ENCODE results near the gene MPIG6B. TPM values are rescaled to one million over a fixed set of nuclear protein-coding genes. Genes with fewer than 3 reads are reported as not detected.

The MPIG6B gene
- total RNA-seq, 4 donors from 2014 or later: not detected

DNA sequence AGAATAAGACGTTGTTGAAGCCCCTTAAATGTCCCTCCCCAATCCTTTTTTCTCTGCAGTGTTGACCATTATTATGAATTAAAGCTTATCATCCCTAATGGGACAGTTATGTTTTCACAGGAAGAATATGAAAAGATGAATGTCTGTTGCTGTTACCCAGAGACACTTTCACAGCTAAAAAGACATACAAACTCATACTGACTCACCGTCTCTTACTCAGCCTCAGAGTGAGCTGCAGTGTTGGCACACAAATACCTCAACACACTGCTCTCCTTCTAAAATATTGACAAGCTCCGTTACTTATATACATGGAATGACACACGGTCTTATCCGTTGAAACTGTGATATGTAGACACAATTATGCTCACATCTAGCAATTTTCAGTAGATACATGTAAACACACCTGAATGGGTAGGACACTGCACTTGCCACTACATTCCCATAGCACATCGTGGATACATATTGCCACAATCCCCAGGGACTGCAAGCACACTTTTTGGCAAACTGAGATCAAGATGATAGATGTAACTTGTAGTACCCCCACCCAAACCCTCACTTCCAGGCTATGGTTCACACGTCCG, 29.7 kb downstream of the MPIG6B start:
- Histone ChIP-seq H3K36me3 (no peaks in the 10 kb centered on the region), H3K27me3 (no peaks in the 10 kb centered on the region)
- WGBS, 2 donors: 59 to 70% methylated on average over 8 of the region's 8 CpGs

DNA sequence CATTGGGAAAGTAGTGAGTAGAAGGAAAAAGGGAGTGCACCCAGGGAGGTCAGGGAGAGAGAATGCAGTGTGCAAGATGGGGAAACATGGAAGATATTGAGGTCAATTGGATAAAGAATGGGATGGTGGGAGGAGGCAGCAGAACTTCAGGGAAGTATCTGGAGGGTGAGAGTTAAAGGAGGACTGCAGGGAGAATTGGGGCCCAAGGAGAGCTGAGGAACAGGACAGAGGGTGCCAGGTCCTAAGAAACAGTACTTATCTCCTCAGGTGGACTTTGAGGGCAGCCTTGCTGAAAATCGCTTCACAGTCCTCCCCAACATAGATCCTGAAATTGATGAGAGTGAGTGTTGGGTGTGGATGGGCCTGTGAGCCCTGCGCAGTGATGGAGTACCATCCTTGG, 35.1 kb downstream of the MPIG6B start:
- no peaks in the 10 kb centered on the region for H3K9me3 ChIP-seq
- H3K36me3 ChIP-seq: peaks cover 0 to 45% (median 0%) of the 10 kb centered on the region in 3 donors
- WGBS, 2 donors: 95 to 96% methylated on average over 2 of the region's 2 CpGs
- no peaks in the 10 kb centered on the region for H3K27me3 ChIP-seq
- H3K27ac ChIP-seq: no peak overlapping the region
- H3K4me3 ChIP-seq: no peak overlapping the region
- no peak for DNase-seq (ENCODE audit: low spot score in 2 of 2)
- peaks cover 0 to 6% (median 0%) of the 10 kb centered on the region in 4 donors for H3K4me1 ChIP-seq
- TF ChIP-seq POLR2A (IDR thresholded peaks at IDR 0.05) (no peak), EP300 (IDR thresholded peaks at IDR 0.05) (no peak)
- TF ChIP-seq, protein P1, sequence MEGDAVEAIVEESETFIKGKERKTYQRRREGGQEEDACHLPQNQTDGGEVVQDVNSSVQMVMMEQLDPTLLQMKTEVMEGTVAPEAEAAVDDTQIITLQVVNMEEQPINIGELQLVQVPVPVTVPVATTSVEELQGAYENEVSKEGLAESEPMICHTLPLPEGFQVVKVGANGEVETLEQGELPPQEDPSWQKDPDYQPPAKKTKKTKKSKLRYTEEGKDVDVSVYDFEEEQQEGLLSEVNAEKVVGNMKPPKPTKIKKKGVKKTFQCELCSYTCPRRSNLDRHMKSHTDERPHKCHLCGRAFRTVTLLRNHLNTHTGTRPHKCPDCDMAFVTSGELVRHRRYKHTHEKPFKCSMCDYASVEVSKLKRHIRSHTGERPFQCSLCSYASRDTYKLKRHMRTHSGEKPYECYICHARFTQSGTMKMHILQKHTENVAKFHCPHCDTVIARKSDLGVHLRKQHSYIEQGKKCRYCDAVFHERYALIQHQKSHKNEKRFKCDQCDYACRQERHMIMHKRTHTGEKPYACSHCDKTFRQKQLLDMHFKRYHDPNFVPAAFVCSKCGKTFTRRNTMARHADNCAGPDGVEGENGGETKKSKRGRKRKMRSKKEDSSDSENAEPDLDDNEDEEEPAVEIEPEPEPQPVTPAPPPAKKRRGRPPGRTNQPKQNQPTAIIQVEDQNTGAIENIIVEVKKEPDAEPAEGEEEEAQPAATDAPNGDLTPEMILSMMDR (IDR thresholded peaks at IDR 0.05): no peak

More for the DNA sequence above, 29.7 kb downstream of the MPIG6B start:
- no peak for TF ChIP-seq EP300 (IDR thresholded peaks at IDR 0.05)
- TF ChIP-seq POLR2A (IDR thresholded peaks at IDR 0.05): no peak
- TF ChIP-seq, protein P1 (IDR thresholded peaks at IDR 0.05): no peak
- no peak for DNase-seq (ENCODE audit: low spot score in 2 of 2)
- Histone ChIP-seq H3K4me3 (no peak overlapping the region), H3K27ac (no peak overlapping the region), H3K4me1 (no peaks in the 10 kb centered on the region), H3K9me3 (no peaks in the 10 kb centered on the region)

DNA sequence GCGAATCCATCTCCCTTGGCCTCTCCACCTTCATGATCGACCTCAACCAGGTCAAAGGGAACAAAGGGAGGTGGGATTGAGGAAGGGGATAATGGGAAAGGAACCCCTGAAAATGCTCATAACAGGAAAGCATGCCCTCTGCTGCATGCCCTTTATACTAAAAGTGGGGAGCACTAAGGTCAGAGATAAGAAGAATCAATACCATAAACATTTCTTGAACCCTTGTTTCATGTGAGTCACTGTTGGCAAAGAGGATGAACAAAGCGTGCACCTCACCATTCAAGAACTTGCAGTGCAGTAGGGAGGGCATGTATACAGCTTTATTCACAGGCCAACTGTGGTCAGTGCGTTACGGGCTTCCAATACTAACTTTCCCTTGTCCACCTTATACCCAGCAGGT, 37.6 kb downstream of the MPIG6B start:
- H3K4me1 ChIP-seq: peaks cover 0 to 11% (median 0%) of the 10 kb centered on the region in 4 donors
- TF ChIP-seq POLR2A (IDR thresholded peaks at IDR 0.05) (no peak), EP300 (IDR thresholded peaks at IDR 0.05) (no peak)
- TF ChIP-seq, protein P1 (IDR thresholded peaks at IDR 0.05): no peak
- peaks cover 0 to 45% (median 0%) of the 10 kb centered on the region in 3 donors for H3K36me3 ChIP-seq
- H3K27me3 ChIP-seq: no peaks in the 10 kb centered on the region
- H3K9me3 ChIP-seq: no peaks in the 10 kb centered on the region
- 82 to 88% methylated on average over 5 of the region's 5 CpGs for WGBS, 2 donors
- no peak overlapping the region for H3K4me3 ChIP-seq
- no peak overlapping the region for H3K27ac ChIP-seq
- no peak for DNase-seq (ENCODE audit: low spot score in 2 of 2)

DNA sequence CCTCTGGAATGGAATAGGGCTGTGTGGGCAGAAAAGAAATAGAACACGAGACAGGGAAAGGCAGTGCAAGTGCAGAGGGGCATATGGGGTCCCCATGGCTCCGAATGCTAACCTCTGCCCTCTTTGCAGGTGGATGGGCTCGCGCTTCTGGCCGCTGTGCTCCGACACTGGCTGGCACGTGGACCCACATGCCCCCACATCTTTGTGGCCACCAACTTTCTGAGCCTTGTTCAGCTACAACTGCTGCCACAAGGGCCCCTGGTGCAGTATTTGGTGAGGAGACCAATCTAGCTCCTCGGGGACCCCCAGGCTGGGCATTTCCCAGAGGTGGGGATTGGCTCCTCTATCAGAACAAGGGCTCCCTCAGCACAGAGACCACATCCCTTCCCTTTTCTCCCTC, 38.2 kb downstream of the MPIG6B start:
- TF ChIP-seq POLR2A (IDR thresholded peaks at IDR 0.05) (no peak), EP300 (IDR thresholded peaks at IDR 0.05) (no peak)
- TF ChIP-seq, protein P1 (IDR thresholded peaks at IDR 0.05): no peak
- H3K27me3 ChIP-seq: no peaks in the 10 kb centered on the region
- H3K9me3 ChIP-seq: no peaks in the 10 kb centered on the region
- H3K36me3 ChIP-seq: peaks cover 0 to 45% (median 0%) of the 10 kb centered on the region in 3 donors
- WGBS, 2 donors: 89 to 93% methylated on average over 8 of the region's 8 CpGs
- no peak overlapping the region for H3K27ac ChIP-seq
- H3K4me1 ChIP-seq: peaks cover 0 to 16% (median 0%) of the 10 kb centered on the region in 4 donors
- no peak for DNase-seq (ENCODE audit: low spot score in 2 of 2)
- no peak overlapping the region for H3K4me3 ChIP-seq

DNA sequence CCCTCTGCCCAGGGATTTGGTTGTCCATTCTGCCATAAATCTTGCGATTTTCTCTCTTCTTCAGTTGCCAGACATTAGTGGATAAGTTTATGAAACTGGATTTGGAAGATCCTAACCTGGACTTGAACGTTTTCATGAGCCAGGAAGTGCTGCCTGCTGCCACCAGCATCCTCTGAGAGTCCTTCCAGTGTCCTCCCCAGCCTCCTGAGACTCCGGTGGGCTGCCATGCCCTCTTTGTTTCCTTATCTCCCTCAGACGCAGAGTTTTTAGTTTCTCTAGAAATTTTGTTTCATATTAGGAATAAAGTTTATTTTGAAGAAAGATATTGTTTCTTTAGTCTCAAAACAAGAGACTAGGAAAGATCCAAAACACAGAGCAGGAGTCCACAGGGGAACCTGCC, 39.2 kb downstream of the MPIG6B start, which contains the start of gene SAPCD1:
SAPCD1 (plus strand) TSS at position 301 of the 400 bp plus-strand sequence. CDS start 399 bp downstream, outside the sequence.
- no peak for TF ChIP-seq POLR2A (IDR thresholded peaks at IDR 0.05)
- TF ChIP-seq, protein P1 (IDR thresholded peaks at IDR 0.05): no peak
- no peak for TF ChIP-seq EP300 (IDR thresholded peaks at IDR 0.05)
- H3K27ac ChIP-seq: peak within 1 kb of the TSS in 2 of 4 donors; percentile 54 to 61

More for the DNA sequence above, 39.2 kb downstream of the MPIG6B start, which contains the start of gene SAPCD1:
- Histone ChIP-seq H3K9me3 (no peaks in the 10 kb centered on the region), H3K36me3 (peaks cover 0 to 45% (median 0%) of the 10 kb centered on the region in 3 donors), H3K4me3 (no peak within 1 kb of the TSS), H3K4me1 (peaks cover 0 to 21% (median 0%) of the 10 kb centered on the region in 4 donors), H3K27me3 (no peaks in the 10 kb centered on the region)
- WGBS, 2 donors: 76 to 77% methylated on average over 4 of the region's 4 CpGs
- DNase-seq (ENCODE audit: low spot score in 2 of 2): no peak

Data from tibial nerve (tissue), 4 donors.